SK-N-SH treated with all-trans-retinoic acid at 6 μM for 48 hours (cell line): Measurements from ENCODE around the gene DBX1.

ENCODE experiments used
- BACH2 ChIP-seq: fragments of 250-450 bp; sonication (Bioruptor Pico); IDR thresholded peaks from 2 replicates; pipeline ENCODE4 v1.9.0; 2021; ENCODE audit warnings: mild to moderate bottlenecking, borderline replicate concordance
- ISL1 ChIP-seq: fragments of 250-450 bp; sonication (Bioruptor Pico); IDR thresholded peaks from 2 replicates; pipeline ENCODE4 v2.1.2; 2022; ENCODE audit warnings: mild to moderate bottlenecking, moderate library complexity
- OSR1 ChIP-seq: fragments of 250-450 bp; sonication (Bioruptor Pico); IDR thresholded peaks from 2 replicates; pipeline ENCODE4 v1.8.0; 2022; ENCODE audit warnings: moderate library complexity, mild to moderate bottlenecking, inconsistent platforms
- SNAI2 ChIP-seq: fragments of 250-450 bp; sonication (Bioruptor Pico); IDR thresholded peaks from 2 replicates; pipeline ENCODE4 v1.5.0; 2020; ENCODE audit warnings: mild to moderate bottlenecking, moderate library complexity
- TCF4 ChIP-seq: fragments of 250-450 bp; sonication (Bioruptor Pico); IDR thresholded peaks from 2 replicates; pipeline ENCODE4 v1.8.0; 2021; ENCODE audit warnings: mild to moderate bottlenecking, moderate library complexity, borderline replicate concordance
- ZFP3 ChIP-seq: fragments of 250-450 bp; sonication (Bioruptor Pico); IDR thresholded peaks from 2 replicates; pipeline ENCODE4 v1.5.0; 2020; ENCODE audit warnings: mild to moderate bottlenecking, moderate library complexity
- ZFP30 ChIP-seq: fragments of 450-650 bp; formaldehyde crosslinking; IDR thresholded peaks from 2 replicates; pipeline ENCODE4 v1.5.0; 2022; ENCODE audit warnings: mild to moderate bottlenecking, moderate library complexity
- ZNF70 ChIP-seq: fragments of 450-650 bp; formaldehyde crosslinking; IDR thresholded peaks from 2 replicates; pipeline ENCODE4 v1.5.0; 2020; ENCODE audit warnings: mild to moderate bottlenecking, moderate library complexity

DNA sequence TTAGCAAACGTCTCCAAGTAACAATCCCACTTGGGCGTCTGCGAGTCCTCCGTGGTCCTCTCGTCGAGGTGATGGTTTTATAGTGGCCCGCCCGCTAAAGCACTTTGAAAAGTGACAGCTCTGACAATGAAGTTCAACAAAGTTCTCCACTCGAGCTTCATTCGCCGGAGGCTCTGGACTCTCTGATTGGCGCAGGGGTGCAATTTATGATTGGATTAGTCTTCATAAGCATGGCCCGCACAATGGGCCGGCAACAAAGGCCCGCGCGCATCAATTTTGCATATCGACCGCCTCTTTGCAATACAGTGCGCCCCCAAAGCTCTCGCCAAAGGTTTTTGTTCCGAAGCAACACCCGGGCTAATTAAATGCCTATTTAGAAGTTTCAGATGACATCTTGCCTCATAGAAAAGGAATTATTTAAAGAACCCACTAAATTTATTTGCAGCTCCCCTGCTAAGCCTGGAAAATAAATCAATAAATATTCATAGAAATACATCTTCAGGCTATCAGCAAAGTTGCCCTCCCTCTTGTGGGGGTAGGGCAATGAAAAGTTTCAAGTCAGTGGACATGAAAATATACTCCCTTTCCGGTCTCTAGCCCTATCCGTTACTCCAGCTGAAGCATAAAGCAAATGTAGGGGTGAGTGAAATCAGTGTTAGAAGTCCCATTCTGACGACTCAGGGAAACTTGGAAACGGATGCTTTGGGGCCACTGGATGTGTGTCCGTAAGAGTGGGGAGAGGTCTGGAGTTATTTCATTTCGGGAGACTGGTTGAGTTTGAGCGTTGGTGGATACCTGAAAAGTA is at the start of gene DBX1:
- TF ChIP-seq BACH2 (no peak), TCF4 (CRISPR knock-in tag) (no peak), ZNF70 (CRISPR knock-in tag) (no peak), ZFP3 (CRISPR knock-in tag) (no peak), SNAI2 (CRISPR knock-in tag) (no peak), ZFP30 (CRISPR knock-in tag) (no peak), ISL1 (no peak), OSR1 (CRISPR knock-in tag) (no peak)
